GM18498 (cell line): ENCODE results near the gene SYT8.

Experiments used
- ATAC-seq: cut with Tn5 transposase; IDR thresholded peaks from one replicate; pipeline ENCODE4 v1.9.1; 2021; ENCODE audit warnings: mild to moderate bottlenecking, moderate library complexity; ENCODE audit not compliant: unreplicated experiment

The SYT8 gene

DNA sequence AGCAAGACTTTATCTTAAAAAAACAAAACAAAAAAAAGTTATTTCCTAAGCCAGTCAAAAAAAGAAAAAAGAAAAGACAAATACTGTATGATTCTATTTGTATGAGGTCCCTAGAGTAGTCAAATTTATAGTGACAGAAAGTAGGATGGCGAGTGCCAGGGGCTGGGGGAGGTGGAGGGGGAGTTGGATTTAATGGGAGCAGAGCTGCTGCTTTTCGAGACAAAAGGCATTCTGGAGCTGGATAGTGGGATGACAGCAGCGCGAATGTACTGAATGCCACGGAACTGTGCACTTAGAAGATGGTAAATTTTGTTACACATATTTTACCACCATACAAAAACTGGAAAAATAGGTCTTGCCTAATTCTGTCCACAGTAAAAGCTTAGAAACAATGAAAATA is 17.8 kb upstream of the SYT8 start:
- no peak for ATAC-seq

- no peak for ATAC-seq
Observed at GRCh38 chr11:1817511-1817910, 17.3 kb upstream of the SYT8 start.

GRCh38 chr11:1819074-1819473 is 15.7 kb upstream of the SYT8 start:
- no peak for ATAC-seq

- ATAC-seq = no peak
Observed at GRCh38 chr11:1820463-1821325, 14.1 kb upstream of the SYT8 start.

GRCh38 chr11:1821562-1821961 is 13.2 kb upstream of the SYT8 start:
- ATAC-seq = no peak

DNA sequence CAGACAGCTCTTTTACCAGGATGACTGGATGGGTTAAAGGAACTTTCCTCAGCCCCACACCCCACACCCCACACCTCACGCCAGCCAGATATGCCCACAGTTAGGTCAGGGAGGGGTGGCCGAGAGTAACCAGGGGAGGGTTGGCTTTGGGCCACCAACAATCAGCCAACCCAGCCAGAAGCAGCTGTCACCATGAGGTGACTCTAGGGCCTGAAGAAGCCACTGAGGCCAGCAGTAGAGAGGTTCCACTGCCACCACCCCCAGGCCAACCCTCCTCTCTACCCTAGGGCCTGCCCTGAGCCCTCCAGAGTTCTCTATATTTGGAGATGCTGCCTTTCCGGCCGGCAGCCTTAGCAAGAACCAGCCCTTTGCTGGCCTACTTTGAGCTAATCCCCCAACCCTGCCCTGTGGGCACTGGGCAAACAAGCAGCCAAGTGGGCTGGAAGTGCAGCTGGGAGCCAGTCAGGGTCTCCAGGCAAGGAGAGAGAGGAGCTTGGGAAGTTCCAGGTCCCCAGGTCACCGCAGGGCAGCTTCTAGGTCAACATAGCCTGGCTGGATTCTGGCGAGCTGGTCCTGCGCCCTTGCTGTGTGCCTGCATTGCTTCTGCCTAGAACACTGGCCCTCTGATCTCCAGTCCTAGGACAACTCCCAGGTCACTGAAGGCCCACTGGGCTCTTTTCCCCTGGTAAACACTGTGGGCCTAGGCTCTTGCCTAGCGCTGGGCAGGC is 12.0 kb upstream of the SYT8 start:
- ATAC-seq = no peak

- ATAC-seq = no peak
Observed at GRCh38 chr11:1823376-1824220, 11.2 kb upstream of the SYT8 start.

DNA sequence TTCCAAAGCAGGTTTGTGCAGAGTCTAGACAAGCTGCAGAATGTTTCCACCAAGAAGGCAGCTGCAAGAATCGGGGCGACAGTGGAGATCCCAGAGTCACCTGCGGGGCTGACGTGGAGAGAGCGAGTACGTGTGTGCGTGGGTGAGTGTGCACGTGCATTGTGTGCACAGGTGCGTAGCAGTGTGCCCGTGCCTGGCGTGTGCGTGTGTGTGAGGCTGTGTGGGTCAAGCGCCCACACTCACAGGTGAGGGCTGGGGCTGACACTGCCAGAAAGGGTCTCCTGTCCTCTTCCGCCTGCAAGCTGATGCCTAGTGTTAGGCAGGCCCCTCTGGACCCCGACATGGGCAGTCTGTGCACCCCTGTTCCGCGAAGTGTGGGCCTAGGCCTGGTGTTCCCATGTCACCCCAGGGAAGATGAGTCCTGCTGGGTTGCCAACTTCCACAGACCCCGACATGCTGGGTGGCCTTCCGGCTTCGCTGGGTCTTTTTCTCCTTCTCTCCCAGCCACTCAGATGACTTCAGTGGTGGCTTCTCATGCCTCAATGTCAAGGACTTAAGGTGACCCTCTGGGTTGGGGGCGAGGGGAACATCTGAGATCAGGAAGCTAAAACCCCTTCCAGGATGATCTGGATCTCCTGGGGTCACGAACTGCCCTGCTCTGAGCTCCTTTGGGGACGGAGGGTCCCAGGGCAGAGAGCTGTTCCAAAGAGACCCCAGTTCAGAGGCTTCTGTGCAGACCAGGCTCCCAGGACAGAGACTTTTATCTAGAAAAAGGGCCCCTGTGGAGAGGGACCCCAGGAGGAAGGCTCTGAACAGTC is 10.4 kb upstream of the SYT8 start:
- no peak for ATAC-seq

GRCh38 chr11:1825039-1825740 is 9.6 kb upstream of the SYT8 start:
- no peak for ATAC-seq

GRCh38 chr11:1825785-1826451 is 8.9 kb upstream of the SYT8 start:
- ATAC-seq = no peak

GRCh38 chr11:1826552-1827094 is 8.2 kb upstream of the SYT8 start:
- no peak for ATAC-seq

GRCh38 chr11:1827095-1827813 is 7.5 kb upstream of the SYT8 start:
- no peak for ATAC-seq

DNA sequence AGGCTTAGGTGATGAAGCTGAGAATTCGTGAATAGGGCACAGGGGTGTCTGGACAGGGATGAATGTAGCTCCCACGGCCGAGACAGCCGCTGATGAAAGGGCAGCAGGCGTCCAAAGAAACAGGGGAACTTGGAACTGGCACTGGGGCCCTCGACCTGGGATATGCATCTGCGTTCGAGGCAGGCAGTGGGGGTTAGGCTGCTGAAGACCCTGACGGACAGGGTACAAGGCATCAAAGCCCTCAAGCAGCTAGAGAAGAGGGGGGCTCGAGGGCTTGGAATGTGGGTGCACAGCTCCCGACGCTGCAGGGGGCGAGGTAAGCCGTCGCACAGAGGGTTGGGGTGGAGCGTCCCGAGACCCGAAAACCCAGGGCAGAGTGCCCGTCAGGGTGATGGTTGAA is 6.9 kb upstream of the SYT8 start:
- no peak for ATAC-seq

DNA sequence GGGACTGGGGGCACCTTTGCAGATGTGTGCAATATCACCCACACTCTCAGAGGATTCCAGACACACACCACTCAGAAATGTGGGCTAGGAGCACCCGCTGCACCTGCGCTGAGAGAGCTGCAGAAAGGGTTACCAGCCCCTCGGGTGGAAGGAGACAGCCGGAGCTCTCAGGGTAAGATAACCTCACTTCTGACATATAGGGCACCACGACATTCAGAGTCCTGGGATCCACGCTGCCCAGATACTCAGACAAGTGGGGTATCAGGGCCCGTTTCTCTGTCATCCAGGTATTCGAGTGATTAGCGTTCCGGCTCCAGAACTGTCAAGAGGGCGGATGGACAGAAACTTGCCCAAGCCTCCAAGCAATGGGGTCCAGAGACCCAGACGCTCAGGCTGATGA is 6.2 kb upstream of the SYT8 start:
- no peak for ATAC-seq

- no peak for ATAC-seq
Observed at GRCh38 chr11:1829039-1829820, 5.6 kb upstream of the SYT8 start.

DNA sequence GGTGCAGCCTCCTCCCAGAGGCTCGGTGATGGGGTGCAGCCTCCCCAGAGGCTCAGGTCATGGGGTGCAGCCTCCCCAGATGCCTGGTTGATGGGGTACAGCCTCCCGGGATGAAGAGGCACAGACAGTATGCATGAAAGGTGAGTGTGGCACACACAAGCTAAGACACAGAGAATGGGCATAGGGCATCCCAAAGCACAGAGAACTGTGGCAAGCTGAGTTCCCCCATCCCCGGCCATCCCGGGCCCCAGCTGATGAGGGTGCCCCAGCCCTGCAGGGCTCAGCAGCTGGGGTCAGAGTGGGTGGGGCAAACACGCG is 4.8 kb upstream of the SYT8 start:
- ATAC-seq = no peak

DNA sequence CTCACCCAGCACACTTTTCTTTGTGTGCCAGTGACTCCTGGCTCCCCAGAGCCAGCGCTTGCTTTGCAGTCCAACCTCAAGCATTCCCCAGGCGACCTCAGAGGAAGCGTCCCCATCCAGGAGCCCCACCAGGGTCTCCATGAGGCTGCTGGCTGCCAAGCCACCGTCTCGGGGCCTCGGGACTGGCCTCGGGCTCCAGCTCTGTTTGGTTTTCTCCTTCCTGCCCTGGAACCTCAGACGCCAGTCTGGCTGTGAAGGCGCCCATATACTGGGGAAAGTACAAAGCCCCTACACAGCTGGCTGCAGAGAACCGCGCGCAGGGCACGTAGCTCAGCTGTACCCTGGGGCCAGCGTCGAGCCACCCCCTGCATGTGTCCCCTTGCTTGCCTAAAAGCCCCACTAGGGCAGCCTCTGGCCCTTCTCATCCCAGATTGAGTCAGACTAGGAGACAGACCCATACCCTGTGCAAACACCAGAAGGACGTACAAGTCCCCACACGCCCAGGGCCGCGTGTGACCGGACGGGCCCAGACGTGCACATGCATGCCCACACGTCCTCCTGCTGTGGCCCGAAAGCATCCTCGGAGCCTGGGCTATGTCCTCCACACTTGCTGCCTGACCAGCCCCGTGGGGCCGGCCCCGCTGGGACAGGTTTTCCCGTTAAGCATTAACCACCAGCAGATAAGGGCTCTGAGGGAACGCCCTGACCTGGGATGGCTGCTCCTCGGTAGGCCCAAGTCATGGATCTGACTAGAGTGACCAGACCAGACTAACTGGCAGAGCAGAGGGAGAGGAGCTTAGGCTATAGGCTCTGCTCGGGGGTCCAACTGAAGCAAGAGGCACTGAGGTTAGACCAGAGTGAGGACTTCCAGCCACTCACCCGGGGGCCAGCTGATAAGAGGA is 4.2 kb upstream of the SYT8 start:
- no peak for ATAC-seq
